NT2/D1 (cell line): ENCODE data around the gene FGF1.

Experiments
- YY1 ChIP-seq: IDR thresholded peaks from 2 replicates; pipeline ENCODE4 v1.6.1; 2011; ENCODE audit not compliant: insufficient read length, insufficient read depth
- ZNF274 ChIP-seq: IDR thresholded peaks from 2 replicates; pipeline ENCODE4 v1.6.1; 2011; ENCODE audit warnings: mild to moderate bottlenecking, low read depth, low read length

- TF ChIP-seq ZNF274: no peak
- no peak for TF ChIP-seq YY1
These were observed 12.7 kb upstream of the FGF1 start for GRCh38 chr5:142698447-142699183.
